TTC549 (cell line): ENCODE results near the gene CCDC146.
"Not testable (repeated sequence)": the region's sequence is repeated elsewhere in the genome, so short reads cannot be mapped to it uniquely, and the experiment has no call there.

Source experiments
- FAIRE-seq: peaks from 2 replicates; lab custom pipeline; 2012; peaks lifted over from hg19 to GRCh38; lab: Jason Lieb, UNC

The CCDC146 gene

DNA sequence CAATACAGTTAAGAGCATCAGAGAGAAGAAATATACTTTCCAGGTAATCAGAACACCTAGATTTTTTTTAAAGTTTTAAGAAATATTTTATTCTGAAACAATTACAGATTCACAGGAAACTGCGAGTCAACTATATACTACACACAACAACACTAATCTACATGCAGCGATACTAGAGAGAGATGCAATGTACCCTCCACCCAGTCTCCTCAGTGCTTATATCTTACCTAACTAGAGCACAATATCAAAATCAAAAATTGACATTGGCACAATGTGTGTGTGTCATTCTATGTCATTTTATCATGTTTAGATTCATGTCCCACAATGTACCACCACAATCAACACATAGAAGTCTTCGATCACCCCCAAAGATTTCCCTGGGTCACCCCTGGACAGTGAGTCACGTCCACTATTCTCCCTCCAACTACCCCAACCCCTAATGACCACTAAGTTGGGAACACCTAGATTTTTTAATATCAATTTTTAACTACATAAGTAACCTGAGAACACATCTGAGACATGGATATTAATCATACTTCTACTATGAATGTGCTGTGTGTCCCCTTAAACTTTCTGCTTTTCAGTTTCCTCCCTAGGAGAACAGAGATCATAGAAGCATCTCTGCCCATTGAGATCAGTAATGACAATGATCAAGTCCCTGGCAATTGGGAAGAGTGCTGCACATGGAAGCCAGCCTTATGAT is 207.2 kb downstream of the CCDC146 start:
- FAIRE-seq = no peak

- no peak for FAIRE-seq
Measured at GRCh38 chr7:77330169-77330882, 207.9 kb downstream of the CCDC146 start.

GRCh38 chr7:77331938-77332695 is 209.7 kb downstream of the CCDC146 start:
- FAIRE-seq = peak; percentile 36

DNA sequence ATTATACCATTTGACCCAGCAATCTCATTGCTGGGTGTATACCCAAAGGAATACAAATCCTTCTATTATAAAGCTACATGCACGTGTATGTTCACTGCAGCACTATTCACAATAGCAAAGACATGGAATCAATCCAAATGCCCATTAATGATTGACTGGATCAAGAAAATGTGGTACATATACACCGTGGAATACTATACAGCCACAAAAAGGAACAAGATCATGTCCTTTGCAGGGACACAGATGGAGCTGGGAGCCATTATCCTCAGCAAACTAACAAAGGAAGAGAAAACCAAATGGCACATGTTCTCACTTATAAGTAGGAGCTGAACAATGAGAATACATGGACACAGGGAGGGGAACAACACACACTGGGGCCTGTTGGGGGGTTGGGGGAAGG is 211.6 kb downstream of the CCDC146 start:
- not testable (repeated sequence) for FAIRE-seq

GRCh38 chr7:77335581-77335980 is 213.2 kb downstream of the CCDC146 start:
- FAIRE-seq = no peak

DNA sequence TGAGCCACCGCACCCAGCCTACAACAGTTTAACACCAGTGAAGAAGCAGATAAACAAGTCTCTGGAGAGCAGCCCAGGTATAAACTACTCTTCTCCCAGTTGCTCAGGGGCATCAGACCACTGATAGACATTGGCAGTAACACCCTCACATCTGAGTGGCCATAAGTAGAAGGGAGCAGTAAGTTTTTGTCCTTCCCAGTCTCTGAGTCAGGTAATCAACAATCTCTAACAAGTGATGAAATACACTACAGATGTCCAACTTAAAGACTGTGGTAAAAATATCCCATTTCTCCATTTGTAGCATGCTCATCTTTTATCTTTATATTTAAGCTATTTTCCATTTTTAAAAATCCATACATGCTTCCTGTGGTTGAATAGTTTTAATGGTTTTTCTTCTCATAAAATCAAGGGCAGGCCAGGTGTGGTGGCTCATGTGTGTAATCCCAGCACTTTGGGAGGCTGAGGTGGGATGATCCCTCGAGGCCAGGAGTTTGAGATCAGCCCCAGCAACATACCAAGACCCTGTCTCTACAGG is 215.1 kb downstream of the CCDC146 start:
- FAIRE-seq = no peak

GRCh38 chr7:77338260-77338659 is 215.8 kb downstream of the CCDC146 start:
- FAIRE-seq = no peak

- no peak for FAIRE-seq
Measured at GRCh38 chr7:77338883-77339629, 216.6 kb downstream of the CCDC146 start.

DNA sequence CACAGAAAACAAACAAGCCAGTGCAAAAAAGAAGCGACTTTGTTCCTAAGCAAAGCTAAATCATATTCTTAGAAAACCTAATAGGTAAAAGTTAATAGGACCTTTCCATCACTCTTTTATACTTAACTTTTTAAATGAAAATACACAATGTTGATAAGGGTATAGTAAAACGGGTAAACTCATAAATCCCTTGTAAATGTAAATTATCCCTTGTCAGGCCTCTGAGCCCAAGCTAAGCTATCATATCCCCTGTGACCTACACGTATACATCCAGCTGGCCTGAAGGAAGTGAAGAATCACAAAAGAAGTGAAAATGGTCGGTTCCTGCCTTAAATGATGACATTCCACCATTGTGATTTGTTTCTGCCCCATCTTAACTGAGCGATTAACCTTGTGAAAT is 217.3 kb downstream of the CCDC146 start:
- no peak for FAIRE-seq
